Iris pigment epithelial cell (primary cell): ENCODE results near the gene SLC30A2.

ENCODE experiments used
- DNase-seq: peaks from one replicate; pipeline ENCODE4 v3.0.0-alpha.2; 2011; ENCODE audit warnings: low read depth

The SLC30A2 gene

GRCh38 chr1:25996966-25997827 lies 48.7 kb downstream of the SLC30A2 start:
- peak; percentile 93 for DNase-seq

GRCh38 chr1:25994402-25995150 lies 51.3 kb downstream of the SLC30A2 start:
- DNase-seq: no peak

GRCh38 chr1:25993197-25993951 lies 52.5 kb downstream of the SLC30A2 start:
- no peak for DNase-seq

GRCh38 chr1:25992689-25993171 lies 53.2 kb downstream of the SLC30A2 start:
- no peak for DNase-seq

- peak; percentile 73 for DNase-seq
These were observed 53.8 kb downstream of the SLC30A2 start for GRCh38 chr1:25991937-25992688.

GRCh38 chr1:25990702-25991395 lies 55.1 kb downstream of the SLC30A2 start:
- no peak for DNase-seq

GRCh38 chr1:25990251-25990650 lies 55.7 kb downstream of the SLC30A2 start:
- DNase-seq: no peak

- DNase-seq: no peak
These were observed 56.3 kb downstream of the SLC30A2 start for GRCh38 chr1:25989440-25990234.

GRCh38 chr1:25987951-25988350 lies 58.0 kb downstream of the SLC30A2 start:
- no peak for DNase-seq
